HG03521 (cell line): ENCODE measurements around the gene RGPD5.
A peak's percentile ranks its signal among the peaks of the same experiment; 100 is the strongest.
"Not testable (repeated sequence)": the region's sequence is repeated elsewhere in the genome, so short reads cannot be mapped to it uniquely, and the experiment has no call there.

Source experiments
- ATAC-seq: cut with Tn5 transposase; IDR thresholded peaks from one replicate; pipeline ENCODE4 v1.9.1; 2021; ENCODE audit warnings: mild to moderate bottlenecking, moderate library complexity; ENCODE audit not compliant: unreplicated experiment

RGPD5 gene

DNA sequence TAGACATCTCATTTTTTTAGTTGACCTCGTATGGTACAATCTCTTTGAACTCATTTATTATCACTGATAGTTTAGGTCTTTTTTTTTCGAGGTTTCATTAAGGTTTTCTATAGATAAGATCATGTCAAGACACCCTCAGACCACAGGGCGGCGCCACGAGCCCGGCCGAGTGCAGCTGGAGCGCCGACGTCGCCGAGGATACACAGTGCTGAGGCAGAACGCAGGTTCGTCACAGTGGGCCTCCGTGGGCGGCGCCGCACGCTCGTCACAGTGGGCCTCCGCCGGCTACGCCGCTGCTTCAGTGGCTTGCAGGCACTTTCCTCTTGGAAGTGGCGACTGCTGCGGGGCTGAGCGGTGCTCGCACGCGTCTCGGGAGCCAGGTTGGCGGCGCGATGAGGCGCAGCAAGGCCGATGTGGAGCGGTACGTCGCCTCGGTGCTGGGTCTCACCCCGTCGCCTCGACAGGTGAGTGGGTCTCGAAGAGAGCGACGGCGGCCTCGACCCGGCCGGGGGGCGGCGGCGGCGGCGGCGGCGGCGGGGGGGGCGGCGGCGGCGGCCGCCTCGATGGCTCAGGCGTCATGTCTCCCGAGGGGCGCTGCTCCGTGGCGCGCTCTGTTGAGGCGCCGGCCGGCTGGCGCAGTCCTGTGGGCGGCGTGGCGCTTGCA is at the start of gene RGPD5:
Gene RGPD5, plus strand, starts transcription at position 232 of the 664 bp plus-strand sequence. Its CDS starts 161 bp downstream, at position 393.
- ATAC-seq: peak; percentile 98

DNA sequence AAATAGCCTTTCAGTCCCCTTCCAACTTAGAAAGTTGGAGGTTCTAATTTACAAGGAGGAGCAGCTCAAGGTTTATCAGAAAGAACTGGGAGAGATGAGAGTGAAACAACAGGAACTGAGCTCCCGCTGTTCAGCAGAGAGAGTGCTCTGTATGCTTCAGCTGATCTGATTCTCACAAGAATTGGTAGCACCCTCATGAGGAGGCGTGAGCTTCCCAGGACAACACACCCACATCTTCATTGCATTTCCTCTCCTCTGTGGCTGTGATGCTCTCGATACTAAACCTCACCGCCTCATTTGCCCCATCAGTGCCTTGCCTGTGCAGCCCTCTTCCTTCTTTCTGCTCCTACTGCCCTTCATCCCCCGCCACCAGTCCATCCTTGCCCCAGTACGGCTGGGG is 42.5 kb upstream of the RGPD5 start:
- ATAC-seq: not testable (repeated sequence)

GRCh38 chr2:109757163-109757824 is 36.8 kb upstream of the RGPD5 start:
- not testable (repeated sequence) for ATAC-seq

- ATAC-seq: not testable (repeated sequence)
Observed at GRCh38 chr2:109760265-109761042, 33.7 kb upstream of the RGPD5 start.

DNA sequence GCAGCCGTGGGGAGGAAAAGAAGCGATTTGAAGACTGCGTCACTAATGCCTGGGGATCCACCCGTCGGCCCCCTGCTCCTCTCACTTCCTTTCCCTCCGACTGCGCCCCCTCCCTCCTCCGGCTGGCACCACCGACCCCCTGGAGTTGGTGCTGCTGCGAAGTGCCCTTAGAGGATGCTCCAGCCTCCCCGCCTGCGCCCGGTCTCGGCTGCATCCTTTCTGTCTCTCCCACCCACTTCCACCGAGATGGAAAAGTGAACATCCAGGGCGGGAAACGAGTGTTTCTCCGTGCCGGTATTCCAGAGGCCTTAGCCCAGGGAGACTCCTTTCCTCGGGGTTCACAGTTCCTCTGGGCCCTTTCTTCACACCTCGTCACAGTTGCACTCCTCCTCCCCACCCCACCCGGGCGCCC is 33.1 kb upstream of the RGPD5 start:
- ATAC-seq: not testable (repeated sequence)

GRCh38 chr2:109761976-109762375 is 32.1 kb upstream of the RGPD5 start:
- not testable (repeated sequence) for ATAC-seq

GRCh38 chr2:109766074-109766473 is 28.0 kb upstream of the RGPD5 start:
- not testable (repeated sequence) for ATAC-seq

GRCh38 chr2:109766886-109767578 is 27.1 kb upstream of the RGPD5 start:
- ATAC-seq: not testable (repeated sequence)

DNA sequence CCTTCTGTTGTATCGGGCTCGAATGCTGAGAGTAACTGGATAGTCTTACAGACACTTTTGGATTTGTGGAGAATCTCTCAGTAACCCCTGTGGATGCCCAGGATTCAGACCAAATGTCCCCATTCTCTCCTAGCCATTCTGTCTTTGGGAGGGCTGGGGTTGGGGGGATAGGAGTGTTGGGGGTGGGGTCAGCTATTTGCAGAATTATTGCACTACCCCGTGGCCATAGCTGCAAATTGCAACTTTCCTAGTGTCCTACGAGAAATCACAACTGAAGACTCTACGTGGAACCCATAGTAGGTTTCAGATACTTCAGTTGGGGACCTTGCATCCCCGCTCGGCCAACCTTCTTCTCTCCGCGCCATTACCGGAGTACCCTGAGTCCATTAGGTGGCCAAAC is 25.2 kb upstream of the RGPD5 start:
- not testable (repeated sequence) for ATAC-seq

DNA sequence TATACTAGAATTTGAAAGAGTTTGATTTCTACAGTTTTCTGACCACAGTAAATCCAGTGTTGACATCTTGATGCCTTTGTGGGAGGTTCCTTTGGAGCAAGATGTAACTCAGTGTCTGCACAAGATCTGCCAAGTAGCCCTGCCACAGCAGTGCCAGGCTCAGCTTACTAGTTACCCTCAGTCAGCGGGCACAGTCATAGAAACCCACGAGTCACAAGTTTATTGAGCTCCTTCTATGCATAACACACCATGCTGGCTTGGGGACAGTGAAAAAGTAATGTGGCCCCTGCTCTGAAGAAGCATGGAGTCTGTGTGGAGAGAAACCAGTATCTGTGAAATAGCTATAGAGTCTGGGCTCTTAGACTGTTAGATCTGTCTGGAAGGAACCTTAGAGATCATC is 15.0 kb upstream of the RGPD5 start:
- not testable (repeated sequence) for ATAC-seq

DNA sequence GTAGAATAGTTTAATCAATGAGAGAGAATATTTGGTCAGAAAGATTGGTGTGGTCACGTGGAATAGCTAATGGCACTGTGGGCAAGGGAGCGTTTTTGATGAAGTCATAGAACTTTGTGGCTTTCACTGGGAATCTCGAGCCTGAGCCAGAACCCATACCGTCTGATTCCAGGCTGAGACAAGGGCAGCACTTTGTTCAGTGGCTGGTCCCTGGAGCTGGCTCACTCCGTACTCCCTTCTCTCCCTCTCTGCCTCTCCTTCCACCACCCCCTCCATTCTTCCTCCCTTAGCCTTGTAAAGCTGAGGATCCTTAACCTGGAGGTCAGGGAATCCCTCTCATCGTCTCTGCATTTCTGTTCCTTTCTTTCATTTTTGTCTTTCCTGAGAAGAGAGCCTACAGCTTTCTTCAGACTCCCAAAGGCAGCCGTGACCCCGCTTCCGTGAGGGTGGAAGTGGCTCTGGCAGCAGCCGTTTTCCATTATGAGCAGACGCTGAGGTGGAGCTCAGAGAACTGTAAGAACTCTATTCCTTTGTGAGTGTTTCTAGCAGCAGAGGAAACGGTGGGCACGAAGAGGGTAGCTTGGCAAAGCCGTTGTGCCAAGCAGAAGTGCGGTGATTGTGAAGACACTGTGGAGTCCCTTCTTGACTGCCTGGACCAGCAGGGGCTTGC is 12.8 kb upstream of the RGPD5 start:
- not testable (repeated sequence) for ATAC-seq

DNA sequence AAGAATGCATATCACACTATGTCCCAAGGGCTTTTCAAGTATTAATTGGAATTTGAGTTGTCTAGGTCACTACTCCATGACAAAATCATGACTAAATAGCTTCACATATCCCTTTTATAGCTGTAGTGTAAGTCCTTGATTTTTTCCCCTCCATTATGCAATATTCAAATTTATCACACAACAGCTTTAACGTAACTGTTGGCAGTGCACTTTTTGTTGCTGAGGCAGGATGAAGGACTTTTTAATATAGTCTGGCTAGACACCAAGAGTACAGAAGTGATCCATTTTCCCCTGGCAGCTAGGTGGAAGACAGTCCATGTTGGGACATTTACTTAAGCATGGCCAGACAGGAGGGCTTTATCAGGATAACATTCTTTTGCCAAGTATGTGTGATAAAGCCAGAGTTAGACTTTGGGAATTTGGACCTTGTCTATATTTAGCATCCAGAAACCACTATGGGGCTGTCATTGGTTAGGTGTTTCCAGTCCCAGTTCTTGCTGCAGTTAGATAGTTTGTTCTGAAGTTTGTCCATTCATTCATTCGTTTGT is 11.6 kb upstream of the RGPD5 start:
- not testable (repeated sequence) for ATAC-seq

GRCh38 chr2:109791530-109792279 is 2.4 kb upstream of the RGPD5 start:
- ATAC-seq: not testable (repeated sequence)

- not testable (repeated sequence) for ATAC-seq
Observed at GRCh38 chr2:109792659-109793058, 1.4 kb upstream of the RGPD5 start.

DNA sequence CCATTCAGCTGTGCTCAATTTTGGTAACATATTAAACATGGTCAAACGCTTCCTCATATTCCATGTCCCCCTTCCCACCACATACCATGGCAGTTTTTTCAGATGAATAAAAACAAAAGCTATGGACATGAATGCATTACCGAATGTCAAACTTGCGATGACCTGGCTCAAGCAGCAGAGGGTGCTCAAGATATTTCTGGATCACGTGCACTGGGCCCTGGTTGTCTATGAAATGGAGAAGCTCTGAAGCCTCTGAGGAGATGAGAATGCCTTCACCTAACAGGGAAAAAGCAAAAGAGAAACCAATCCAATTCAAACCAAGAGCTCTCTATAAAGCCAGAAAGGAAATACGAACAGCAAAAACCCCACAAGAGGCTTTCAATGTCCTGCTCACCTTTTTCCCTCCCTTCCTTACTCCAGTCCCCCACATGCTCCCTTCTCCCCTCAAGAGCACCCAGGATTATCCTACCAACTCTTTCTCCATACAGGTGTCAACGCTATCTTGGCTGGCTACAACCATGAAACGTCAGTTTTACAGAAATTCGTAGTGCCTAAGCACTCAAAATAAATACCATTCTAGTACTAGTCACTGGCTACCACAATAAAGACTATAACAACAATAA is 77.1 kb downstream of the RGPD5 start:
- peak; percentile 93 for ATAC-seq

DNA sequence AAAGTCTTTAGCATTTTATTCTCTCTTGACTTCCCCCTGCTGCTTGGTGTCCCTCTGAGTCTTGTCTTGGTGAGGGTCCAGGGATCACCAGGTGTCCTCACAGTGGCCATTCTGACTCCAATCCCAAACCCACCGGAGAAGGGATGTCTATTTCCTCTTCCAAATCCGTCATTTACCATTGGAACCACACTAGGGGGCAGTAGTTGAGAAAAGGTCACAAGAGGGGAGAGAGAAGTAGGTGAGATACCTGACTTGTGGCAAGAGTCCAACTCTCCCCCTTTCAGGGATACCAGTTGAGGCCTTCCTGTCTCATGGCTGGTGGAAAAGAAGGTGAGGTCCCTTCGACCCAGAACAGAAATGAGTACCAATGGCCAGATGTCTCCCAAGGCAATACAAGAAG is 82.5 kb downstream of the RGPD5 start:
- ATAC-seq: not testable (repeated sequence)

DNA sequence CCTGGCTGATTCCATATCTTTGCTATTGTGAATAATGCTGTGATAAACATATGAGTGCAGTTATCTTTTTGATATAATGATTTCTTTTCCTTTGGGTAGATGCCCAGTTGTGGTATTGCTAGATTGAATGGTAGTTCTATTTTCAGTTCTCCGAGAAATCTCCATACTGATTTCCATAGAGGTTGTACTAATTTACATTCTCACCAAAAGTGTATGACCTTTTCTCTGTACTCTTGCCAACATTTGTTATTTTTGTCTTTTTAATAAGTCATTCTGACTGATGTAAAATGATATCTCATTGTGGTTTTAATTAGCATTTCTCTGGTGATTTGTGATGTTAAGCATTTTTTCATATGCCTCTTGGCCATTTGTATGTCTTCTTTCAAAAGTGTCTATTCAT is 88.0 kb downstream of the RGPD5 start:
- ATAC-seq: not testable (repeated sequence)

DNA sequence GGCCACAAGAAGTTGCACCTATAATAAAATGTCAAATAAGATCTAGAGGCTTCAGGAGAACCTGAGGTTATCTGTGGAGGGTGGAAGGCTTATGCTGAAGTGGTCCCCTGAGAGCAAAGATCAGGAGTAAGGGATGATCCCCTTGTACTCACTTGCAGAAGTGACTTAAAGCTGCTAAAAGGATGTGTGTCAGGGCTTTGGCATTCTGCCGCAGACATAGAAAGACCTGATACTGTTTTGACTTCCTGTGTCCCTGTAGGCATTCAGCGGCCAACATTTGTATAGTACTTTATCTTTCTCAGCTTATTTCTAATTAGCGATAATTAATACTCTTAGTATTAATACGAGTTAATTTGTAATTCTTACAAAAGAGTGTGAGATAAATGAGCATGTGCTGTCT is 94.3 kb downstream of the RGPD5 start:
- ATAC-seq: not testable (repeated sequence)

DNA sequence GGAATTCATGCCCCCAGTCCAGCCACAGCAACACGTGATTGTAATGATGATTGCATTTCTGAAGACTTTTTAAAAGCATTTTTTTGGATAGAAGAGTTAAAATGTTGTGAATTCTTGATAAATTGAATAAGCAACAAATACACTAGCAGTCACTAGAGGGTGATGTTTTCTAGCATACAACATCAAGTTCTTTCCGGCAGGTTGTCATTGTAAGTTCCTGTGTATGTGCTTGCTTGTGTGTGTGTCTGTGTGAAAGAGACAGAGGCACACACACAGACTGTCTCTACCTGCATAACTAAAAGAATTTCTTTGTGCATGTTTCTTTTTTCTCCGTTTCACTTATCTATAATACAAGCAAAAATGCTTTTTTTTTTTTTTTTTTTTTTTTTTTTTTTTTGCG is 95.8 kb downstream of the RGPD5 start:
- not testable (repeated sequence) for ATAC-seq
